Right renal pelvis (tissue), 4 donors: ENCODE results near the gene ITPR3. TPM values are rescaled to one million over a fixed set of nuclear protein-coding genes. Genes with fewer than 3 reads are reported as not detected.
"Not testable (repeated sequence)": the region's sequence is repeated elsewhere in the genome, so short reads cannot be mapped to it uniquely, and the experiment has no call there.

Experiments used
- DNase-seq, 4 donors: peaks; one replicate each; pipeline ENCODE4 v3.0.0-alpha.2; 2013; ENCODE audit warnings: low read depth in 4 of 4, low spot score in 3 of 4, missing footprints in 1 of 4
- polyA plus RNA-seq, 4 donors: library from polyadenylated mRNA; unstranded; fragments of 120-200 nt; gene quantifications; one replicate each; pipeline ENCODE4 v1.2.1, GENCODE V29; 2013; ENCODE audit not compliant: insufficient read length in 4 of 4

ITPR3 gene
- polyA plus RNA-seq, 4 donors: 7.5 to 9.2 (median 8.7) TPM

DNA sequence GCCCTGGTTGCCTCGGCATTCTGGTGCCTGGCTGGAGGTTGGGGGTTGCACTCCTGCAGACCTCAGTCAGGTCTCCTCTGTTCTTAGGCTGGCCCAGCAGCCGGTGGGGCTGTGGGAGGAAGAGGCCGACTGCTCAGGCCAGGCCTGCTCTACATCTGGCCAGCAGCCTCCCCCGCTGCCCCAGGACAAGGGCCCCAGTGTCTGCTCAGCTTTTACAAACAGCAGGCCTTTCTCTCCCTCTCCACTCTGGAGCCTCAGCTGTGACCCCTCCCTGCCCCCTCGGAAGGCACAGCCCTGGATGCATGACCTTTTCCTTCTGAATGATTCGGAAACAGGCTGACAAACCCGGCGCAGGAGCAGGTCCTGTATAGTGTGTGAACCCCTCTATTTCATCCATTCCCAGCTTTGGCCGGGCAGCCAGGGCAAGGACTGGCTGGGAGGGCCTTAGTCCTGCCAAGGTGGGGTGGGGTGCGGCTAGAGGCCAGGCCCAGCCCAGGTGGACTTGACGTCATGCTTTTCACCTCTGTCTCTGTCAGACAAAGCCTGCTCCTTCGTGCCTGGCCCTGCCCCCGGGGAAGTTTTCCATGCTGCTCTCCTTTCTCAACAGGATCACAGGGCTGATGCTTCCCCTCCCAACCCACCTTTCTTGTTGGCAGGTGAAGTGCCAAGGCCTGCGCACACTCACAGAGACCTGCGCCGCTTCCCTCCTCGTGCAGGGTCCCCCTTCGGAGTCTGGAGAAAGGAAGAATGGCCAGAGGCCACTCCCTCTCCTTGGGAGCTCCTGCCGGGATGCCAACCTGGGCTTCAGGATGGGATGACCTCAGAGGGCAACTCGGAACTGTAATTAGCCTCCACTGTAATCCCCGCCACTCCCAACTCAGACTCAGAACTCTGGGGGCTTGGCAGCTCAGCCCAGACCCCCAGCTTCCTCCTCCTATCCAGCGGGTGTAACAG is 10.1 kb upstream of the ITPR3 start:
- DNase-seq: no peak

DNA sequence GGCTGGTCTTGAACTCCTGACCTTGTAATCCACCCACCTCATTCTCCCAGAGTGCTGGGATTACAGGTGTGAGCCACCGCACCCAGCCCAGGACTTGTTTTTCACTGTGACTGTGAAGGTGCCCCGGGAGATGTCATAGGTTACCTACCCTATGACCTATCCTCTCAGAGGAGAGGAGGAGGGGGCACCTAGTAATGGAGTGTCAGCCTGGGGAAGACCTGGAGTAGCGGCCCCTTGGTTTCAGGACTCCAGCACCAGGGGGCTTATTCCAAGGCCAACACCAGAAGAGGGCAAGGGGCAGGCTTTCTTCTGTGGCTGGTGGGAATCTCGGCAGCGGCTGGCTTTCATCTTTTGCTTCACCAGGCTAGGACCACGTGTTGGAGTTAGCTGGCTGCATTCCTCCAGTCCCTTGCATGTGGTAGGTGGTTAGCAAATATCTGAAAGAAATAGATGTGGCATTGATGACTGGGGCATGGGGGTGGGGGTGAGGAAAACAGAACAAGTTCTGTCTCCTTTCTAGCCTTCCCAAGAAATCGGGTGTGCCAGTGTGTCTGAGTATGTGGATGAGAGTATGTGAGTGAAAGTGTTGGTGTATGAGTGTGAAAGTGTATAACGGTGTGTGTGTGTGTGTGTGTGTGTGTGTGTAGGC is 7.9 kb upstream of the ITPR3 start:
- DNase-seq: no peak

DNA sequence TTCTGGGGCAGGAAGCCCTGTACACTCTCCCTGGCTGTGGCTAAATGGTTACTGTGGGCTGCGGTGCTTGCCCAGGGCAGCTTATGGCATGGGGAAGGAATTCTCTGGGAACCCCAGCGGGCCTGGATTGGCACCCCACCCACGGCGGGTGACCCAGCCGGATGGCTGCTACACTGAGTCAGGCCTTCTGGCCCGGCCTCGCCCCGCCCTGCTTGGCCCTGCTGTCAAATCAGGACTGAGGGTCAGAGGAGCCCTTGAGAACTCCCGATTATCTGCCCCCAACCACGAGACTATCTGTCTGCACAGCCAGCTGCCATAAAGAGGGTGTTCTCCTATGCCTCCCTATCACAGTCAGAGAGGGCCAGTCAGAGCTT is 7.3 kb upstream of the ITPR3 start:
- DNase-seq: no peak

DNA sequence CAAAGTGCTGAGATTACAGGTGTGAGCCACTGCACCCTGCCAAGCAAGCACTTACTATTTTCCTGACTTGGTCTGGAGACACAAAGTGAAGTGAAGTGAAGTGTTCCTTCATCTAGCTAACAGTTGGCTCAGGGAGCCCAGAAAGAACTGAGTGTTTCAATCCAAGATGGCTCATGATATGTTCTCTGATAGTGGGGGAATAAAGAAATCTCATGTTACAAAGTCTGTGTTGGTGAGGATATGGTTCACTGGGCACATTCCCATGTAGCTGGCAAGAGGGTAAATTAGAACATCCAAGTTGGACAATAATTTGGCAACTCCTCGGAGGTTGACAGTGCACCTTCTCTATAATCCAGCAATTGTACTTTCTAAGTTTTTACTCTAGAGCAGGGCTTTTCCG is 5.0 kb upstream of the ITPR3 start:
- DNase-seq: no peak

DNA sequence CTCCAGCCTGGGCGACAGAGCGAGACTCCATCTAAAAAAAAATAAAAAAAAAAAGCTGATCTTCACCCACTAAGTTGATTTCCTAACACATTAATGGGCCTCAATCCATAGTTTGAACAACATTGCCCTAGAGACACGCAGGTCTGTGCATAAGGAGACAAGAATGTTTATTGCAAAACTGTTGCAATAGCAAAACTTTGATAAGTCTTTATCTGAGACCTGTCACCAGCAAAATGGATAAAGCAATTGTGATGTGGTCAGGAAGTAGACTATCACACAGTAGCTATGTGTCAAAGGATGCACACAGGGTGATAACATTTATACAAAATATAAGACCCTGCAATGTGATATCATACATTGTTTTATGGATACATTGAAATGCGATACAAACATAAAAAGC is 4.2 kb upstream of the ITPR3 start:
- DNase-seq: no peak

DNA sequence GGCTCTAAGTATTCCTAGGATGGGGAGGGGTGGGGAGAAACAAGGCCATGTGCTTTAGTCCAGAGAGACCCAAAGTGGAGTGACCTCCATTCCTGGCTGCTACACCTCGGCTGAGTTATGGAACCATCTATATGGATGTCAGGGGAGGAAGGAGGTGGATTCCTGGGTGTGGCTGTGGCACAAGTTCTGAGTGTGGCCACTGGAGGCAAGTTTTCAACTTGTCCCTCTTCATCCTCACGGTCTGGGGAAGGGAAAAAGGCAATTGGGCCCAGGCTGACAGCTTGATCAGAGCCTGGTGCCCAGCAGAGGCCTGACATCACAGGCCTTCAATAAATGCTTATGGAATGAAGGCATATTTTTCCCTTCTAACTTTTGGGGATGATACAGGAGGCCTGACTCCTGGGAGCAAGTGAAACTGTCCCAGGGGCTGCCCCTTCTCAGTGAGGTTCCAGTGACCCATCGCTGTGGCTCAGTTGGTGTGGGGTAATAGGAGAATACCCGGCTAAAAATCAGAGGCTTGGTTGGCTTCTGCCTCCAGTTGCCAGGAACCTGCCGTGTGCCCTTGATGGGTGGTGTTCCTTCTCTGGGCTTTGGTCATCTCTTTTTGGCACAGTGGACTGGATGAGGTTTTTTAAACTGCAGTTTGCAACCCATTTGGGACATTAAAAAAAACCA is 1.8 kb upstream of the ITPR3 start:
- no peak for DNase-seq

DNA sequence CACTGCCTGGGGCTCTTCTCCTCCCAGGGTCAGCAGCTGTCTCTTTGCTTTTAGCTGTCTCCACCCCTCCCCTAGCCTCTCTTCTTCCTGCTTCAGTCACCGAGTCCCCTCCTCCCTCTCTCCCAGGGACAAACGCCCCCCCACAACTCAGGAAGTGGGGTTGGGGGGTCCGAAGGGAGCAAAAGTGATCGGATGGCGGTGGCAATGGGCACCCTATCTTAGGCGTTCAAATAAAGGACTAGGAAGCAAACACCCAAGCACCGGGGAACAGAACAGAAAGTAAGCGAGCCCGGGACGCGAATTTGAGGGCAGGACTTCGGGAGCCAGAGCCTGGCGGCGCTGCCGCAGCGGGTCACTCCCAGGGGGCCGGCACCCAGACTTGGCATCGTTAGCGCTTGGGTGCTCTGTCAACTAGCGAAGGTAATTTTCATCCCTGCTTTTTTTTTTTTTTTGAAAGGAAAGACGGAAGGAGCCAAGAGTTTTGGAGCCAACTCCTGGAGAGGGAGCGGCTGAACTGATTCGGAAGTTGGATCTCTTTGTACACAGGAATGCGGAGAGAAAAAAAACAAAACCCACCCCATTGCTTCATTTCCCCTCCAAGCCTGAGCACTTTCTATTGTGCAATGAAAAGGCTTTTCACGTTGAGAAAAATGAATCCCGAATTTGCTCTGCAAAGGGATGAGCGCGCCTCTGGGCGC is 815 bp upstream of the ITPR3 start:
- no peak for DNase-seq

DNA sequence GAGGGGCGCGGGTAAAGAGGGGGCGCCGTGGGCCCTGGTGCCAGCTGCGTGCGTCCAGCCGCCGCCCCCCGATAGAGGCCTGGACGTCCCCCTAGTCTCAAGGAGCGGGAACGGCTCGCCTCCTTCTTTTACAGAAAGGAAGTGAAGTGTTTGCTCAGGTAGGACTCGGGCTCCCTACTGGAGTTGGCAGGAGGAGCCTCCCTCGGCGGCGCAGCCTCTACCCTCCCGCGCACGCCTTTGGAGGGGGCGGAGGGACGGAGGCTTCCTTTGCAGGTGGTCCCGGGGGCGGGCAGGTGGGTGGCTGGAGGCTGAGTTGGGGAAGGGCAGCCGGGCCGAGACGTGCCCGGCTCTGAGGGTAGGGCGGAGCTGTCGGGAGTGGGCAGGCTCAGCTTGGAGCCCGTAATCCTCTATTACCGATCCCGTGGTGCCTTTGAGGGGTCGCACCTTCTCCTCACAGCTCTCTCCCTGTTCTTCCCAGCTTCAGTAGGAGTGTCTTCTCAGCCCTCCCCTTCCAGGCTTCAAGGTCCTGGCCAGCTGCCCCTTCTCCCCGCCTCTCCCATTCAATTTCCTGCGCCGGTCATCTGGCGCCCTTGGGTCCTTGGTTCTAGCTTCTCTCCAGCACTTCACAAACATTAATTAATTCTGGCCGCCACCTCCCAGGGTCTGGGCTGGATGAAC is 728 bp downstream of the ITPR3 start:
- no peak for DNase-seq

DNA sequence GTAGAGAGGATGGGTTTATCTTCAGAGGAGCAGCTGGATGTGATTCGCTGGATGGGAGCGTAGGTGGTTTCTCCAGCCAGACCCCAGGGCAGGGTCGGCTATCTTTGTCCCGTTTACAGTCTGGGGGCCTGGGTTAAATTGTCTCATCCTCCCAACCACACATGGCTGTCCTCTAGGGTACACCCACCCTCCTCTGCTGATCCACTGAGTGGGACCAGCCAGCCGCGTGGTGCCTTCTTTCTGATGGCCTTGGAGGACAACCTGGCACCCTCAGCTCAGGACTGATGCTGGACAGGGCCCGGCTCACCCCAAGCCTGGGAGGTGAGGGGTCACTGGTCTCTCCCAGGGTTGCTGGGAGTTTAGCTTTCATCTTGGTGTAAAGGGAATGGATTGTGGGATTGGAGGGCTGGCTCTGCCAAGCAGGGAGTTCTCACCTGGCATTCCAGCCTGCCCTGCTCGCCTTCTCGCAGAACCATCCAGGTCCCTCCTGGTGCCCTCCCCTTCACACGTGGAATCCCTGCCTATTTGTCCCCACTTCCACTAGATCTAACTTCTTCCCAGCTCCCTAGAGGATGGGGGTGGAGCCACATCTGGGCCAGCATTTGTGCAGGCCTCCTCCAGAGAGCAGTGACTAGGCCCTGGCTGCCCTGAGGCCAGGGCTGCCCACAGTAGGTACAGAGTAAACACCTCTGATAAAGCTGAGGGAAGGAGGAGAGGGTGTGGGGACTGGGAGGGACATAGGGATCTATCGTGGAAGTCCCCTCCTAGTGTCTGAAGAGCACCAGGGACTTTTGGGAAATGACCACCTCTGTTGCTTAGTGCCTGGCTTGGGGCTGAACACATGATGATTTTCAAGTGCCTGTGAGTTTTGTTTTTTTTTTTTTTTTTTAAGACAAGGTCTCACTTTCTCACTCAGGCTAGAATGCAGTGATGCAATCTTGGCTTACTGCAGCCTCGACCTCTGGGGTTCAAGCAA is 1.6 kb downstream of the ITPR3 start:
- no peak for DNase-seq

DNA sequence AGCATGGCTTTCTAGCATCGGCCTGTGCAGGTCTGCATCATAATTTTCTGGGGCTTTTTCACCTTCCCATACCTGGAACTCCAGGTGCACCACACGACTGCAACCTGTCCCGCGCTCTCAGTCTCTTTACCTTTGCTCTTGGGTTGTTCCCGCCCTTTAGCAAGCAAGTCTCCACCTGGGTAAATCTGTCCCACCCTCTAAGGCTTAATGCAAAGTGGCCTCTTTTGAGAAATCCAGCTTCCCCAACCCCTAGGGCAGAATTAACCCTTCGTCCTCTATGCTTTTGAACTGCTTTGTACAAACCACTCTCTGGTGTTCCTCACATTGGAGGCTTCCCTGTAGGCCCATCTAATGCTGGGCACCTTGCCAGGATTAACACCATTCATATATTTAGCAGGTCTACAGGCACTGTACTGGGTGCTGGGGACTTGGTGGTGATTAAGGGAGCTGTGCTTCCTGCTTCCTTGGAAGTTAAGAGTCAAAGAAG is 2.8 kb downstream of the ITPR3 start:
- no peak for DNase-seq

DNA sequence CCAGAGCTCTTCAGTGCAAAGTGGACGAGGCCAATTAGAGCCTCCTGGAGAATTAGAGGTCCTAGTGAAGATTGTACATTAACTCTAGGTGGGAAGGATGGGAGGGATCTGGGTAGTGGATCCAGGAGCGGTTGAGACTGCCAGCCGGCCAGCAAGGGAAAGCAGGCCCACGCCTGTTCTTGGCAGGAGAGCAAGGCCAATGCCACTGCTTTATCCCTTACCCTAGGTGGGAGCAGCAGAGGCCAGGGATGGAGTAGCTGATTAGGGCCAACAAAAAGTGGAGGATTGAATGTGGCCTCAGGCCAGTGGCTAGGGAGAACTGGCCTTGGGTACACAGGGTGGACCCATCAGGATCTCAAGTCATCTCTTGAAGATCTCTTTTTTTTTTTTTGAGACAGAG is 3.7 kb downstream of the ITPR3 start:
- no peak for DNase-seq

DNA sequence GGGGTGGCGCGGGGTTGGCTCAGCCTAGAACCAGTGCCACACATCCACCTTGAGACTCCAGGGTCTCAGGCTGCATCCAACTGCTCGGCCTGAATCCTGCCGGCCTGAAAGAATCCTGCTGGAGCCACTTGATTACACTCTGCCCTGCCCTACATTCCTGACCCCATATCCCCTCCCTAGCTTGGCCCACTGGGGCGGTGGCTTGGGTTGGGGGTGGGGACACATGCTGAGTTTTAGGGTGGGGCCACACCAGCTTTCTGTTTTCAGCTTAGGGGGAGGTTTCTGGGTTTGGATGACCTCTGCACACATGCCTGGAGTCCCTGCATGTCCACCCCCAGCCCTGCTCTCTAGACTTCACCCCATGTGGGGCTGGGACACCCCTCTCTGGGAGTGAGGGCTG is 6.8 kb downstream of the ITPR3 start:
- no peak for DNase-seq

DNA sequence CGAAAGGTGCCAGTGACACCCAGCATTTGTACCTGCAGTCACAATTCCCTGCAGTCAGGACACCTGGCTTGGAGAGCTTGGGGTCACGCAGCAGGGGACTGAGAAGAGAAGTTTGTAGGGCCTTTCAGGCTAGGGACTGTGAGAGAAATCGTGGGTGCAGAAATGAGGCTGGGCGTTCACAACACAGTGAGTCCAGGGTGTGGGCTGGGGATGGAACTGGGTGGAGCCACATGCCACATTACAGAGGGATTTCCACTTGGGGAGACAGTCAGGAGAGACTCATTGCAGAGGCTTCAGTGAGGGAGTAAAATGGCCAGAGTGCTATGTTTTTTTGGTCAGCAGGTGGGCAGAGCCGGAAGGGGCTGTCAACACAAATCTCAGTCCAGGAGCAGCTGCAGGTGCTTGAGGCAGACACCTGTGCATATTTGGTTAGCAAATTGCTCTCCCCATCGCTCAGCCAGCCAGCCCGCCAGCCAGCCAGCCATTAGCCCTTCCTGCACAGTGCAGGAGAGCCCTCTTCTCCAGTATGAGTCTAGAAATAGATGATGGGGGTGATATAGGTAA is 7.4 kb downstream of the ITPR3 start:
- no peak for DNase-seq

DNA sequence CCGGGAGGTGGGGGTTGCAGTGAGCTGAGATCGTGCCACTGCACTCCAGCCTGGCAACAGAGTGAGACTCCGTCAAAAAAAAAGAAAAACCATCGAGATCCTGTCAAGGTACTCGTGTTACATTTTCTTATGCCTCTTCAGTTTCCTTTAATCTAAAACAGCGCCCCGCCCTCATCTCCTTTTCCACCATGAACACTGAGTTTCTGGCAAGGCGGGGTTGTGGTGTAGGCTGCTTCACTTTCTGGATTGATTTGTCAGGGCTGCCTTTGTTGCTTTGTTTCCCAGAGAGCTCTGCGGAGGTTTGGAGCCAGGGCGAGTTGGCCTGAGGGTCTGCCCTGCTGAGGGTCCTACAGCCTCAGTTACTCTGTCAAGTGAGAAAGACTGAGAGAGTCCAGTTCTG is 8.9 kb downstream of the ITPR3 start:
- no peak for DNase-seq

DNA sequence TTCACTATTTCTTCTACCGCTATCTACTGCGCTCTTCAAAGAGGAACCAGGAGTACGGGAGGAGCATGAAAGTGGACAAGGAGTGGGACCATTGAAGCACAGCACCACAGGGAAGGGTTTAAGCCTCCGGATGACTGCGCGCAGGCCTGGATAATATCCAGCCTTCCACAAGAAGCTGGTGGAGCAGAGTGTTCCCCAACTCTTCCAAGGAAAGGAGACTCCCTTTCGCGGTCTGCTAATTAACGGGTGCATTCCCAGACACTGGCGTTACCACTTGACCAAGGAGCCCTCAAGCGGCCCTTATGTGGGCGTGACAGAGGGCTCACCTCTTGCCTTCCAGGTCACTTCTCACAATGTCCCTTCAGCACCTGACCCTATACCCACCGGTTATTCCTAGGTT is 10.4 kb downstream of the ITPR3 start:
- not testable (repeated sequence) for DNase-seq

DNA sequence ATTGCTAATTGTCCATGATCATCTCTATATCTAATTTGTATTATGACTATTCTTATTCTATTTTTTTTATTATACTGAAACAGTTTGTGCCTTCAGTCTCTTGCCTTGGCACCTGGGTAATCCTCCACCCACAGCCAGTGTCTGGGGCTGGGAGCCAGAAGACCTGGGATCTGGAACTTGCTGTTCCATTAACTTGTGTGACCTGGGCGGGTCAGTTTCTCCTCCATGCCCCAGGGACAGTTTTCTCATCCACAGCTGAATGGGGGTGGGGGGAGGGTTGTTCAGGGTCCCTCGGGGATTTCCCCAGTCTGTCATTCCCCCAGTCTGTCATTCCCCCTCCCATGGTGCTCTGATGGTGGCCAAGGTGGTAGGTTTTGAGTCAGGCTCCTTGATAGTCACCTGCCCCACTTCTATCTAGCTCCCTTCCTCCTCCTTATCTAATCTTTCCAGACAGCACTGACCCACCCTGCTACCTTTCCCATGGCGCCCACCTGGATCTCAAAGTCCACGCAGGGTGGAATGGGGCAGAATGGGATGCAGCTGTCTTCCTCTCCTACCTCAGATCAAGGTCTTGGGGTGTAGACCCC is 10.9 kb downstream of the ITPR3 start:
- DNase-seq: no peak

DNA sequence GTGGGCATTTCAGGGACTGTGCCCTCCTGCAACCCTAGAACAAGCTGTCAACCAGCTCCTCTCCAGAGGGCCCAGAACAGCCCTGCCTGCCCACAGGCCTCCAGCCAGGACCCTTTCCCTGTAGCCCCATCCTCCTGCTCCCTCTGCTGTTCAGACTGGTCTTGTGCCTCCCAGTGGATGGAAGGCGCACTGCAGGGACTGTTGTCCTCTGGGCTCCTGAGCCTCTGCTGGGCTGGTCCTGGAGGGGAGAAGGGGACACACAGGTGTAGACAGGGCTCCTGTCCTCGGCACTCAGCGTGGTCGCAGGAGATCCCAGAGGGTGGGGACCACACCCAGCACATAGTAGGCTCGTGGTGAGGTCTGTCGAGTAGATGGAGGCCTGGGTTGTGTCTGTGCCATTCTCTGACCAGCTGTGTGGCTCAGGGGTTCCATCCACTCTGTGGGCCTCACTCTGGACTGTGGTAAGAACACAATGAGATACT is 11.5 kb downstream of the ITPR3 start:
- no peak for DNase-seq

DNA sequence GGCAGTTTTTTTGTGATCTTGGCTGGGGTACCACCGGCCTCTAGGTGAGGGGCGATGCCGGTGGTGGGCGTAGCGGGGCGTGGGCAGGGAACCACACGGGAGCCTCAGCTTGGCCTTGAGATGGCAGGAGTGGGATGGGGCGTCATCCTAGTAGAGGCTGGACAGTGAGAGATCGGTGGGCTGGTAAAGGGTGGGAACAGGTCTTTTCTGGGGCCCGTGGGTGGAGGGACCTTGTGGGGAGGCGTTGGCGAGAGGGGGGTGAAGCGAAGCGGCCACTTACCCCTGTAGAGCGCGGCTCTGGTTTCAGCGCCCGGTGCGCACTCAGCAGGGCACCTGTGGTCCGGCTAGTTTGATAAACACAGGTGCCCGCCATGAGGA is 12.0 kb downstream of the ITPR3 start:
- DNase-seq: no peak
